PC-9 (cell line): Measurements from ENCODE around the gene TMEM221. TPM values are rescaled to one million over a fixed set of nuclear protein-coding genes. Genes with fewer than 3 reads are reported as not detected.
A peak's percentile ranks its signal among the peaks of the same experiment; 100 is the strongest.
"Not testable (repeated sequence)": the region's sequence is repeated elsewhere in the genome, so short reads cannot be mapped to it uniquely, and the experiment has no call there.

Source experiments
- BruUV-seq: library from RNA; stranded (reverse); fragments of 400-500 nt; replicated peaks from 2 replicates; lab custom pipeline; 2021; lab: Mats Ljungman, UMichigan
- CTCF ChIA-PET: fragments of 300-600 bp; sonication (Branson Sonifier 250); formaldehyde crosslinking; loops from one replicate; lab custom pipeline; 2022; ENCODE audit warnings: antibody characterized with exemption; lab: Charles Lee
- POLR2A ChIA-PET: fragments of 300-600 bp; sonication (Branson Sonifier 250); formaldehyde crosslinking; loops from one replicate; lab custom pipeline; 2022; ENCODE audit warnings: antibody characterized with exemption; ENCODE audit not compliant: unreplicated experiment; lab: Charles Lee
- DNase-seq, 2 experiments: peaks; one replicate each; pipeline versions ENCODE4 v3.0.0 to v3.0.0-alpha.2; 2015 to 2022; ENCODE audit warnings: mixed read lengths in 1 of 2
- H2AFZ ChIP-seq: fragments of 200-600 bp; sonication (generic); 2 replicates; pipeline ENCODE4 v1.8.1; 2017; ENCODE audit warnings: antibody characterized with exemption
- H3F3A ChIP-seq: fragments of 200-600 bp; sonication (generic); 2 replicates; pipeline ENCODE4 v1.8.1; 2017; ENCODE audit warnings: antibody characterized with exemption, mild to moderate bottlenecking, low read depth; ENCODE audit not compliant: insufficient read depth
- H3K27ac ChIP-seq: fragments of 200-600 bp; sonication (generic); 2 replicates; pipeline ENCODE4 v1.6.1; 2016; ENCODE audit warnings: mixed run types
- H3K27me3 ChIP-seq: fragments of 200-600 bp; sonication (generic); 2 replicates; pipeline ENCODE4 v1.6.1; 2016; ENCODE audit warnings: low read depth, mixed run types; ENCODE audit not compliant: insufficient read depth
- H3K36me3 ChIP-seq: fragments of 200-600 bp; sonication (generic); 2 replicates; pipeline ENCODE4 v1.6.1; 2016; ENCODE audit warnings: low read depth, mixed run types
- H3K4me1 ChIP-seq: fragments of 200-600 bp; sonication (generic); replicated peaks from 2 replicates; pipeline ENCODE4 v1.6.1; 2016; ENCODE audit warnings: mixed run types; ENCODE audit not compliant: insufficient read depth
- H3K4me2 ChIP-seq: fragments of 200-600 bp; sonication (generic); 2 replicates; pipeline ENCODE4 v1.6.1; 2017; ENCODE audit warnings: mixed run types
- H3K4me3 ChIP-seq: fragments of 200-600 bp; sonication (generic); 2 replicates; pipeline ENCODE4 v1.6.1; 2016; ENCODE audit warnings: mixed run types
- H3K79me2 ChIP-seq: fragments of 200-600 bp; sonication (generic); 2 replicates; pipeline ENCODE4 v1.6.1; 2017; ENCODE audit warnings: low read depth, mixed run types
- H3K9me2 ChIP-seq: fragments of 200-600 bp; sonication (generic); 2 replicates; pipeline ENCODE4 v1.8.1; 2017; ENCODE audit warnings: mild to moderate bottlenecking; ENCODE audit not compliant: insufficient read depth
- H3K9me3 ChIP-seq: fragments of 200-600 bp; sonication (generic); 2 replicates; pipeline ENCODE4 v1.8.1; 2016; ENCODE audit warnings: low read depth; ENCODE audit not compliant: insufficient read depth
- H4K20me1 ChIP-seq: fragments of 200-600 bp; sonication (generic); 2 replicates; pipeline ENCODE4 v1.8.1; 2017; ENCODE audit not compliant: insufficient read depth
- EZH2 ChIP-seq: fragments of 200-600 bp; sonication (generic); IDR thresholded peaks from 2 replicates; pipeline ENCODE4 v1.8.0; 2017; ENCODE audit warnings: antibody characterized with exemption, low read depth
- intact Hi-C: fragments of 100-400 bp; cut with micrococcal nuclease; formaldehyde crosslinking; loops from one replicate; pipeline ENCODE4 v1.10.0; 2022; ENCODE audit not compliant: unreplicated experiment
- total RNA-seq: library from RNA; stranded (reverse); gene quantifications from 2 replicates; pipeline ENCODE4 v1.2.3, GENCODE V29; 2021
- TF ChIP-seq, protein P1 (sequence below): fragments of 200-600 bp; sonication (generic); conservative IDR thresholded peaks from 2 replicates; pipeline ENCODE4 v1.6.1; 2017; ENCODE audit warnings: mixed run types, antibody characterized with exemption, mild to moderate bottlenecking, moderate library complexity

Gene TMEM221
- total RNA-seq, 1 experiment from 2014 or later = 2.0 TPM

DNA sequence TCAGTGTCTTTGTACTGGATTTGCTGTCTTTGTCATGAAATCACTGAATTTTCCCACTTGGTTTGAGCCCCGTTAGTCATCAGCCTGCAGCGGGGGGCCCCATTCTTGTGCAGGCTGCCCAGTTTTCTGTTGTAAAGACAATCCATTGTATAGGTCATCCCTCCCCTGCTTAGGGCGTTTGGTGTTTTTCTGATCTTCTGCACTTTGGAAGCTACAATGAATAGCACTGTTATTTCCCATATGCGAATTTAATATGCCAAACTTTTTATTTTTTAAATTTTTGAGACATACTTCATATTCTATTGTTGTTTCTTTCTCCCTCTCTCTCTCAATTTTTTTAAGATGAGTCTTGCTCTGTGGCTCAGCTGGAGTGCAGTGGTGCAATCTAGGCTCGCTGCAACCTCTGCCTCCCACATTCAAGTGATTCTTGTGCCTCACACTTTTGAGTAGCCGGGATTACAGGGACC lies 30.9 kb upstream of the TMEM221 start:
- BruUV-seq = no TSS peak
- no peaks in the 10 kb centered on the region for H3K79me2 ChIP-seq
- H3K27ac ChIP-seq = no peak overlapping the region
- H3K4me1 ChIP-seq = peaks cover 11% of the 10 kb centered on the region
- ChIA-PET POLR2A (no interaction called here), CTCF (no interaction called here)
- intact Hi-C loops = loop anchor here (10.0 kb wide), 1 partner anchor 75 kb away; the partner anchor contains the start of gene COLGALT1
- no peak for TF ChIP-seq EZH2
- TF ChIP-seq, protein P1, sequence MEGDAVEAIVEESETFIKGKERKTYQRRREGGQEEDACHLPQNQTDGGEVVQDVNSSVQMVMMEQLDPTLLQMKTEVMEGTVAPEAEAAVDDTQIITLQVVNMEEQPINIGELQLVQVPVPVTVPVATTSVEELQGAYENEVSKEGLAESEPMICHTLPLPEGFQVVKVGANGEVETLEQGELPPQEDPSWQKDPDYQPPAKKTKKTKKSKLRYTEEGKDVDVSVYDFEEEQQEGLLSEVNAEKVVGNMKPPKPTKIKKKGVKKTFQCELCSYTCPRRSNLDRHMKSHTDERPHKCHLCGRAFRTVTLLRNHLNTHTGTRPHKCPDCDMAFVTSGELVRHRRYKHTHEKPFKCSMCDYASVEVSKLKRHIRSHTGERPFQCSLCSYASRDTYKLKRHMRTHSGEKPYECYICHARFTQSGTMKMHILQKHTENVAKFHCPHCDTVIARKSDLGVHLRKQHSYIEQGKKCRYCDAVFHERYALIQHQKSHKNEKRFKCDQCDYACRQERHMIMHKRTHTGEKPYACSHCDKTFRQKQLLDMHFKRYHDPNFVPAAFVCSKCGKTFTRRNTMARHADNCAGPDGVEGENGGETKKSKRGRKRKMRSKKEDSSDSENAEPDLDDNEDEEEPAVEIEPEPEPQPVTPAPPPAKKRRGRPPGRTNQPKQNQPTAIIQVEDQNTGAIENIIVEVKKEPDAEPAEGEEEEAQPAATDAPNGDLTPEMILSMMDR = no peak
- no peak overlapping the region for H3K4me3 ChIP-seq
- no peak overlapping the region for H3K4me2 ChIP-seq
- H3K27me3 ChIP-seq = no peaks in the 10 kb centered on the region
- peaks cover 8% of the 10 kb centered on the region; the same call in 1 of the 2 replicates for H4K20me1 ChIP-seq
- H3K36me3 ChIP-seq = no peaks in the 10 kb centered on the region
- no peaks in the 10 kb centered on the region for H3K9me3 ChIP-seq
- H3K9me2 ChIP-seq = no peaks in the 10 kb centered on the region
- no peak for DNase-seq
- H2AFZ ChIP-seq = no peak overlapping the region
- peaks cover 12% of the 10 kb centered on the region; the same call in 1 of the 2 replicates for H3F3A ChIP-seq

- Histone ChIP-seq H3K36me3 (no peaks in the 10 kb centered on the region), H3K4me2 (no peak overlapping the region), H3F3A (peaks cover 21% of the 10 kb centered on the region), H4K20me1 (no peaks in the 10 kb centered on the region), H3K4me1 (peaks cover 30% of the 10 kb centered on the region), H3K27ac (peak overlapping the region; percentile 38), H3K79me2 (peaks cover 15% of the 10 kb centered on the region), H2AFZ (no peak overlapping the region), H3K4me3 (no peak overlapping the region), H3K9me3 (no peaks in the 10 kb centered on the region), H3K9me2 (no peaks in the 10 kb centered on the region), H3K27me3 (no peaks in the 10 kb centered on the region)
- peak; percentile 65 to 76 for DNase-seq
- intact Hi-C loops = loop anchor here (10.0 kb wide), 1 partner anchor 79 kb away; the partner anchor contains the start of gene COLGALT1
- CTCF ChIA-PET = interaction anchor here (0.5 kb wide), 1 partner anchor 57 kb away, joined by 3 read pairs; no protein-coding TSS in a partner anchor
- no peak for TF ChIP-seq EZH2
- TF ChIP-seq, protein P1 = no peak
- POLR2A ChIA-PET = interaction anchor here (0.6 kb wide), 1 partner anchor 244 kb away, joined by 7 read pairs; no protein-coding TSS in a partner anchor
- BruUV-seq = no TSS peak
Measured at GRCh38 chr19:17475541-17476115, 27.2 kb upstream of the TMEM221 start.

DNA sequence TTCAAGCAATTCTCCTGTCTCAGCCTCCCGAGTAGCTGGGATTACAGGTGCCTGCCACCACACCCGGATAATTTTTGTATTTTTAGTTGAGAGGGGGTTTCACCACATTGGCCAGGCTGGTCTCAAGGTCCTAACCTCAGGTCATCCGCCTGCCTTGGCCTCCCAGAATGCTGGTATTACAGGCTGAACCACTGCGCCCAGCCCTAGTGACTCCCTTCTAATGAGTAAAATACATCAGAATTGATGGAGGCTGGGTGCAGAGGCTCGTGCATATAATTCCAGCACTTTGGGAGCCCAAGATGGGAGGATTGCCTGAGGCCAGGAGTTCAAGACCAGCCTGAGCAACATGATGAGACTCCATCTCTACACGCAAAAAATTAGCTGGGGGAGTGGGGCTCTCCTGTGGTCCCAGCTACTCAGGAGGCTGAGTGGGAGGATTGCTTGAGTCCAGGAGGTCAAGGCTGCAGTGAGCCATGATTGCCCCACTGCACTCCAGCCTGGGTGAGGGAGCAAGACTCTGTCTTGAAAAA lies 26.6 kb upstream of the TMEM221 start:
- not testable (repeated sequence) for H3K27me3 ChIP-seq, H3K9me3 ChIP-seq, H4K20me1 ChIP-seq, H3K4me3 ChIP-seq, H3K9me2 ChIP-seq, H2AFZ ChIP-seq, H3K4me2 ChIP-seq, H3K36me3 ChIP-seq, DNase-seq, BruUV-seq
- CTCF ChIA-PET = interaction anchor here (0.5 to 0.7 kb wide), 5 partner anchors 33 to 322 kb away, joined by 3 to 5 read pairs (median 4); no protein-coding TSS in a partner anchor
- peaks cover 21% of the 10 kb centered on the region for H3F3A ChIP-seq
- peaks cover 30% of the 10 kb centered on the region for H3K4me1 ChIP-seq
- peaks cover 15% of the 10 kb centered on the region for H3K79me2 ChIP-seq
- POLR2A ChIA-PET = interaction anchor here (0.6 kb wide), 1 partner anchor 245 kb away, joined by 7 read pairs; no protein-coding TSS in a partner anchor
- intact Hi-C loops = loop anchor here (10.0 kb wide), 1 partner anchor 80 kb away; the partner anchor contains the start of gene COLGALT1
- peak overlapping the region; percentile 38 for H3K27ac ChIP-seq
